ENCODE measurements around the gene FCSK. TPM values are rescaled to one million over a fixed set of nuclear protein-coding genes. Genes with fewer than 3 reads are reported as not detected.
"Not testable (repeated sequence)": the region's sequence is repeated elsewhere in the genome, so short reads cannot be mapped to it uniquely, and the experiment has no call there.

The FCSK gene
- polyA plus RNA-seq, 1 donor from 2014 or later: 10.7 TPM

DNA sequence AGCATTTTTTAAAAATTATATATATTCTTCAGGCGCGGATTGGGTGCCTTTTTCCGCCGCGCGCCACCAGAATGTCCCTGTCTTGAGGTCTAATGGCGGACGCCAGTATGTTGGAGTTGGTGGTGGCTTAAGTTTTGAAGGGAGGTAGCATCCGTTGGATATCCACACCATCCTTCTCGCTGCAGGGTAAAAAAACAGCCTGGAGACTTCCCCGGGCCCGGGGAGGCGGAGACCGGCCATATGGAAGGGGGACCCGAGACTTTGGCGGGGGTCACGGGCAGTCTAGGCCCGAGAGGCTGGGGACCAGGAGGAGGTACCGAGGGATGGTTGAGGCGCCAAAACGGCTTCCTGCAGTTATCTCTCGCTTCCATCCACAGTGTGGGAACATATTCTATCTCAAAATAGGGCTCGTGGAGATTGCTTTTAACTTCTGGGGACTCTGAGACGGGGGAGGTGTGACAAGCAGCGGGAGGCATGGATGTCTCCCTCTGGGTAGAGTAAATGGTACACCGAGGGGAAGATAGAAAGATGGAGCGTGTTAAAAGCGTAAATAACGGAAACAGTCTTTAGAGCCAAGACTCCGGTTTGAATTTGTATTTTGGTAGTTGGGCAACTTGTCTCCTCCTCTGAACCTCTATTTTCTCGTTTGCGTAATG lies 69.5 kb downstream of the FCSK start, which contains the start of gene SF3B3:
Gene SF3B3, plus strand, starts transcription at position 74 of the 656 bp plus-strand sequence. CDS start 2,841 bp downstream, outside the sequence.
- peaks cover 6% of the 10 kb centered on the region for H3K36me3 ChIP-seq (ENCODE audit: insufficient read depth, low read length)
- H2AFZ ChIP-seq (ENCODE audit: low read depth, low read length): peak within 1 kb of the TSS; percentile 70
- H3K27ac ChIP-seq (ENCODE audit: low read length): peak within 1 kb of the TSS; percentile 87
- peak within 1 kb of the TSS; percentile 78 for H3K4me3 ChIP-seq (ENCODE audit: low read length)
- peaks cover 58% of the 10 kb centered on the region for H3K79me2 ChIP-seq (replicated peaks; ENCODE audit: insufficient read depth, low read length)
- no peaks in the 10 kb centered on the region for H3K9me3 ChIP-seq (ENCODE audit: low read length)
- H3K9me2 ChIP-seq (ENCODE audit: insufficient read depth, low read length): no peaks in the 10 kb centered on the region
- no peaks in the 10 kb centered on the region for H3F3A ChIP-seq (ENCODE audit: insufficient read depth, low read length, poor library complexity, severe bottlenecking)
- peak within 1 kb of the TSS; percentile 91 for H3K4me2 ChIP-seq (ENCODE audit: low read length)
- no peaks in the 10 kb centered on the region for H3K27me3 ChIP-seq (ENCODE audit: insufficient read depth, low read depth, low read length)
- no peaks in the 10 kb centered on the region for H4K20me1 ChIP-seq (ENCODE audit: insufficient read depth)
- TF ChIP-seq EZH2 (IDR thresholded peaks at IDR 0.05; ENCODE audit: borderline replicate concordance, insufficient read depth, low read length, poor library complexity, severe bottlenecking) (no peak), TAF1 (IDR thresholded peaks at IDR 0.05; ENCODE audit: low read depth) (peak; percentile 92), MXI1 (conservative IDR thresholded peaks at IDR 0.05; ENCODE audit: poor library complexity, severe bottlenecking) (peak; percentile 95), RAD21 (conservative IDR thresholded peaks at IDR 0.05) (no peak), SMC3 (conservative IDR thresholded peaks at IDR 0.05; ENCODE audit: poor library complexity) (no peak), REST (IDR thresholded peaks at IDR 0.05; ENCODE audit: borderline replicate concordance) (peak; percentile 97), EP300 (conservative IDR thresholded peaks at IDR 0.05; ENCODE audit: poor library complexity, severe bottlenecking) (no peak), POLR2AphosphoS5 (IDR thresholded peaks at IDR 0.05) (peak; percentile 79)
- TF ChIP-seq, protein P1, sequence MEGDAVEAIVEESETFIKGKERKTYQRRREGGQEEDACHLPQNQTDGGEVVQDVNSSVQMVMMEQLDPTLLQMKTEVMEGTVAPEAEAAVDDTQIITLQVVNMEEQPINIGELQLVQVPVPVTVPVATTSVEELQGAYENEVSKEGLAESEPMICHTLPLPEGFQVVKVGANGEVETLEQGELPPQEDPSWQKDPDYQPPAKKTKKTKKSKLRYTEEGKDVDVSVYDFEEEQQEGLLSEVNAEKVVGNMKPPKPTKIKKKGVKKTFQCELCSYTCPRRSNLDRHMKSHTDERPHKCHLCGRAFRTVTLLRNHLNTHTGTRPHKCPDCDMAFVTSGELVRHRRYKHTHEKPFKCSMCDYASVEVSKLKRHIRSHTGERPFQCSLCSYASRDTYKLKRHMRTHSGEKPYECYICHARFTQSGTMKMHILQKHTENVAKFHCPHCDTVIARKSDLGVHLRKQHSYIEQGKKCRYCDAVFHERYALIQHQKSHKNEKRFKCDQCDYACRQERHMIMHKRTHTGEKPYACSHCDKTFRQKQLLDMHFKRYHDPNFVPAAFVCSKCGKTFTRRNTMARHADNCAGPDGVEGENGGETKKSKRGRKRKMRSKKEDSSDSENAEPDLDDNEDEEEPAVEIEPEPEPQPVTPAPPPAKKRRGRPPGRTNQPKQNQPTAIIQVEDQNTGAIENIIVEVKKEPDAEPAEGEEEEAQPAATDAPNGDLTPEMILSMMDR (IDR thresholded peaks at IDR 0.05; ENCODE audit: poor library complexity, severe bottlenecking): no peak
- peak within 1 kb of the TSS; percentile 88 for H3K9ac ChIP-seq (ENCODE audit: low read length)

DNA sequence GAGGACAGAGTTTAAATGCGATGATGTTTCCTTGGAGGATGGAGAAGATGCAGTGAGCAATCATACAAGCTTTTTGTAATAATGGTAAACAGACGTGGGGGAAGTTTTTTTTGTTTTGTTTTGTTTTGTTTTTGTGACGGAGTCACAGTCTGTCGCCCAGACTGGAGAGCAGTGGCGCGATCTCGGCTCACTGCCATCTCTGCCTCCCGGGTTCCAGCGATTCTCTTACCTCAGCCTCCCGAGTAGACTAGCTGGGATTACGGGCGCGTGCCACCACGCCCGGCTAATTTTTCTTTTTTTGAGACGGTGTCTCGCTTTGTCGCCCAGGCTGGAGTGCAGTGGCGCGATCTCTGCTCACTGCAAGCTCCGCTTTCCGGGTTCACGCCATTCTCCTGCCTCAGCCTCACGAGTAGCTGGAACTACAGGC lies 70.0 kb downstream of the FCSK start:
- not testable (repeated sequence) for H3K9me2 ChIP-seq (ENCODE audit: insufficient read depth, low read length); H4K20me1 ChIP-seq (ENCODE audit: insufficient read depth); H3K9me3 ChIP-seq (ENCODE audit: low read length); H3F3A ChIP-seq (ENCODE audit: insufficient read depth, low read length, poor library complexity, severe bottlenecking); H3K27me3 ChIP-seq (ENCODE audit: insufficient read depth, low read depth, low read length); H3K36me3 ChIP-seq (ENCODE audit: insufficient read depth, low read length)
- H3K27ac ChIP-seq (ENCODE audit: low read length): peak overlapping the region; percentile 87
- H3K4me2 ChIP-seq (ENCODE audit: low read length): peak overlapping the region; percentile 52
- peak overlapping the region; percentile 78 for H3K4me3 ChIP-seq (ENCODE audit: low read length)
- peaks cover 63% of the 10 kb centered on the region for H3K79me2 ChIP-seq (replicated peaks; ENCODE audit: insufficient read depth, low read length)
- peak overlapping the region; percentile 29 for H2AFZ ChIP-seq (ENCODE audit: low read depth, low read length)
- H3K9ac ChIP-seq (ENCODE audit: low read length): peak overlapping the region; percentile 88
